ENCODE results near the gene FAR2. TPM values are rescaled to one million over a fixed set of nuclear protein-coding genes. Genes with fewer than 3 reads are reported as not detected.
A peak's percentile ranks its signal among the peaks of the same experiment; 100 is the strongest.

The FAR2 gene
- total and polyA plus RNA-seq, 2 of the 13 experiments (the other 11 are each of a cell fraction or from before 2014, with no cell fraction given), result not detected

DNA sequence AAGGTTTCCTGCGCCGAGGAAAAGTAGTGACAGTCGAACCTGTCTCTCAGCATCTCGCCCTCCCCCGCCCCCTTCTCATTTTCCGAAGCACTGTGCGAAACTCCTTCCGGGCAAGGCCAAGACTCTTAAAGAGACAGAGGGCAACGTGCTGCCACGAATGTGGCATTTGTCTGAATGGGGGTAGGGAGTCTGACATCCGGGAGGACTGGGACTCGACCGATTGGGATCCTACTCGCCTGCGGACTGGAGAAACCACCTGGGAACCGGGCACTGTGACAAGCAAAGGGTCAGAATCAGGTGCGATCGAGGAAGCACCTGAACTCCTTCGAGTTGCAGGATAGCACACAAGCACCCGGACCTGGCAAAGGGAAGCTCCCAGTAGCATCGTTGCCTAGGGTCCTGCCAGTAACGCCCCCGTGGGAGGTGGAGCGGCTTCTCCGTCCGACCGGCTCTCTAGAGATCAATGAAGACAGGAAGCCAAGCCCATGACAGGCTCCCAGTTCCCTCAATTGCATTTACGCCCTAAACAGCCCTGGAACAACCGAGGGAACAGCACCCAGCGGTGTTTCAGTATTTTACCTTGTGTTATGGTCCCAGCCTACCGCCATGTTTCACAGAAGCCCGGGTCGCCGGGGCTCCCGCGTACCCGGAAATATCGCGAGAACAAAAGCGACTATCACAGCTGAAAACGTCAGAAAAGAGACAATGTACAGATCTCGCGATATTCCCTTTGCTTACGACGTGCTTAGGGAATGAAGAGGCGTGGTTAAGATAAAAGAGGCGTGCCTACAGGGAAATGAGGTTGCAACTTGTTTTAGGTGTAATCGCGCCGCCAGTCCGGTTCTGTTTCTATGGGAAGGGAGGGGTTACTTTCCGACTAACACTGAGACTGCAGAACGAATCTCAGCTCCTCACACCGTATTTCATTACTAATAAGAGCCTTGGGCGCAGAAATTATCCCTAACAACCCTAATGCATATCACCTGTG is 231.8 kb downstream of the FAR2 start, which contains the start of gene ERGIC2 (continued):
- TF ChIP-seq EP300 (IDR thresholded peaks at IDR 0.05; ENCODE audit: low read depth in 2 of 2, low read length in 2 of 2) (0 out of 4 replicates have a peak, but pooled peaks of 1 of the 2 experiments have one; percentile 8), EP300 (CRISPR knock-in tag; IDR thresholded peaks at IDR 0.05; ENCODE audit: borderline replicate concordance) (no peak), SP1 (IDR thresholded peaks at IDR 0.05) (peak; percentile 89), SP1 (CRISPR knock-in tag; IDR thresholded peaks at IDR 0.05) (peak; percentile 59), SOX6 (IDR thresholded peaks at IDR 0.05) (no peak), SOX6 (CRISPR knock-in tag; IDR thresholded peaks at IDR 0.05) (peak; percentile 73), ZNF460 (CRISPR knock-in tag; IDR thresholded peaks at IDR 0.05; ENCODE audit: borderline replicate concordance) (no peak), ZNF704 (CRISPR knock-in tag; IDR thresholded peaks at IDR 0.05; ENCODE audit: borderline replicate concordance) (peak; percentile 35; the same call in 1 of the 2 replicates), RORA (CRISPR knock-in tag; IDR thresholded peaks at IDR 0.05) (no peak), YY1 (IDR thresholded peaks at IDR 0.05; ENCODE audit: insufficient read depth, insufficient replicate concordance, low read depth, low read length) (peak; percentile 94)
- TF ChIP-seq, protein P1, sequence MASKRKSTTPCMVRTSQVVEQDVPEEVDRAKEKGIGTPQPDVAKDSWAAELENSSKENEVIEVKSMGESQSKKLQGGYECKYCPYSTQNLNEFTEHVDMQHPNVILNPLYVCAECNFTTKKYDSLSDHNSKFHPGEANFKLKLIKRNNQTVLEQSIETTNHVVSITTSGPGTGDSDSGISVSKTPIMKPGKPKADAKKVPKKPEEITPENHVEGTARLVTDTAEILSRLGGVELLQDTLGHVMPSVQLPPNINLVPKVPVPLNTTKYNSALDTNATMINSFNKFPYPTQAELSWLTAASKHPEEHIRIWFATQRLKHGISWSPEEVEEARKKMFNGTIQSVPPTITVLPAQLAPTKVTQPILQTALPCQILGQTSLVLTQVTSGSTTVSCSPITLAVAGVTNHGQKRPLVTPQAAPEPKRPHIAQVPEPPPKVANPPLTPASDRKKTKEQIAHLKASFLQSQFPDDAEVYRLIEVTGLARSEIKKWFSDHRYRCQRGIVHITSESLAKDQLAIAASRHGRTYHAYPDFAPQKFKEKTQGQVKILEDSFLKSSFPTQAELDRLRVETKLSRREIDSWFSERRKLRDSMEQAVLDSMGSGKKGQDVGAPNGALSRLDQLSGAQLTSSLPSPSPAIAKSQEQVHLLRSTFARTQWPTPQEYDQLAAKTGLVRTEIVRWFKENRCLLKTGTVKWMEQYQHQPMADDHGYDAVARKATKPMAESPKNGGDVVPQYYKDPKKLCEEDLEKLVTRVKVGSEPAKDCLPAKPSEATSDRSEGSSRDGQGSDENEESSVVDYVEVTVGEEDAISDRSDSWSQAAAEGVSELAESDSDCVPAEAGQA (IDR thresholded peaks at IDR 0.05; ENCODE audit: low read depth), result peak; percentile 84
- TF ChIP-seq, protein P1 (CRISPR knock-in tag; IDR thresholded peaks at IDR 0.05; ENCODE audit: borderline replicate concordance), result no peak
- TF ChIP-seq, protein P2, sequence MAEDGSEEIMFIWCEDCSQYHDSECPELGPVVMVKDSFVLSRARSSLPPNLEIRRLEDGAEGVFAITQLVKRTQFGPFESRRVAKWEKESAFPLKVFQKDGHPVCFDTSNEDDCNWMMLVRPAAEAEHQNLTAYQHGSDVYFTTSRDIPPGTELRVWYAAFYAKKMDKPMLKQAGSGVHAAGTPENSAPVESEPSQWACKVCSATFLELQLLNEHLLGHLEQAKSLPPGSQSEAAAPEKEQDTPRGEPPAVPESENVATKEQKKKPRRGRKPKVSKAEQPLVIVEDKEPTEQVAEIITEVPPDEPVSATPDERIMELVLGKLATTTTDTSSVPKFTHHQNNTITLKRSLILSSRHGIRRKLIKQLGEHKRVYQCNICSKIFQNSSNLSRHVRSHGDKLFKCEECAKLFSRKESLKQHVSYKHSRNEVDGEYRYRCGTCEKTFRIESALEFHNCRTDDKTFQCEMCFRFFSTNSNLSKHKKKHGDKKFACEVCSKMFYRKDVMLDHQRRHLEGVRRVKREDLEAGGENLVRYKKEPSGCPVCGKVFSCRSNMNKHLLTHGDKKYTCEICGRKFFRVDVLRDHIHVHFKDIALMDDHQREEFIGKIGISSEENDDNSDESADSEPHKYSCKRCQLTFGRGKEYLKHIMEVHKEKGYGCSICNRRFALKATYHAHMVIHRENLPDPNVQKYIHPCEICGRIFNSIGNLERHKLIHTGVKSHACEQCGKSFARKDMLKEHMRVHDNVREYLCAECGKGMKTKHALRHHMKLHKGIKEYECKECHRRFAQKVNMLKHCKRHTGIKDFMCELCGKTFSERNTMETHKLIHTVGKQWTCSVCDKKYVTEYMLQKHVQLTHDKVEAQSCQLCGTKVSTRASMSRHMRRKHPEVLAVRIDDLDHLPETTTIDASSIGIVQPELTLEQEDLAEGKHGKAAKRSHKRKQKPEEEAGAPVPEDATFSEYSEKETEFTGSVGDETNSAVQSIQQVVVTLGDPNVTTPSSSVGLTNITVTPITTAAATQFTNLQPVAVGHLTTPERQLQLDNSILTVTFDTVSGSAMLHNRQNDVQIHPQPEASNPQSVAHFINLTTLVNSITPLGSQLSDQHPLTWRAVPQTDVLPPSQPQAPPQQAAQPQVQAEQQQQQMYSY (CRISPR knock-in tag; IDR thresholded peaks at IDR 0.05), result peak; percentile 58; the same call in 1 of the 2 replicates
- TF ChIP-seq, protein P3, sequence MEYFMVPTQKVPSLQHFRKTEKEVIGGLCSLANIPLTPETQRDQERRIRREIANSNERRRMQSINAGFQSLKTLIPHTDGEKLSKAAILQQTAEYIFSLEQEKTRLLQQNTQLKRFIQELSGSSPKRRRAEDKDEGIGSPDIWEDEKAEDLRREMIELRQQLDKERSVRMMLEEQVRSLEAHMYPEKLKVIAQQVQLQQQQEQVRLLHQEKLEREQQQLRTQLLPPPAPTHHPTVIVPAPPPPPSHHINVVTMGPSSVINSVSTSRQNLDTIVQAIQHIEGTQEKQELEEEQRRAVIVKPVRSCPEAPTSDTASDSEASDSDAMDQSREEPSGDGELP (IDR thresholded peaks at IDR 0.05; ENCODE audit: borderline replicate concordance, low read depth), result peak; percentile 40; the same call in 1 of the 2 replicates
- TF ChIP-seq, protein P4, sequence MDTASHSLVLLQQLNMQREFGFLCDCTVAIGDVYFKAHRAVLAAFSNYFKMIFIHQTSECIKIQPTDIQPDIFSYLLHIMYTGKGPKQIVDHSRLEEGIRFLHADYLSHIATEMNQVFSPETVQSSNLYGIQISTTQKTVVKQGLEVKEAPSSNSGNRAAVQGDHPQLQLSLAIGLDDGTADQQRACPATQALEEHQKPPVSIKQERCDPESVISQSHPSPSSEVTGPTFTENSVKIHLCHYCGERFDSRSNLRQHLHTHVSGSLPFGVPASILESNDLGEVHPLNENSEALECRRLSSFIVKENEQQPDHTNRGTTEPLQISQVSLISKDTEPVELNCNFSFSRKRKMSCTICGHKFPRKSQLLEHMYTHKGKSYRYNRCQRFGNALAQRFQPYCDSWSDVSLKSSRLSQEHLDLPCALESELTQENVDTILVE (CRISPR knock-in tag; IDR thresholded peaks at IDR 0.05), result peak; percentile 43; the same call in 1 of the 2 replicates
